RCC 7860 (cell line): ENCODE data around the gene PRKAG1.

Source experiments
- DNase-seq: peaks from one replicate; pipeline ENCODE4 v3.0.0-alpha.2; 2015; ENCODE audit warnings: low spot score
- FAIRE-seq: peaks from 2 replicates; lab custom pipeline; 2012; peaks lifted over from hg19 to GRCh38; lab: Jason Lieb, UNC

Gene PRKAG1

DNA sequence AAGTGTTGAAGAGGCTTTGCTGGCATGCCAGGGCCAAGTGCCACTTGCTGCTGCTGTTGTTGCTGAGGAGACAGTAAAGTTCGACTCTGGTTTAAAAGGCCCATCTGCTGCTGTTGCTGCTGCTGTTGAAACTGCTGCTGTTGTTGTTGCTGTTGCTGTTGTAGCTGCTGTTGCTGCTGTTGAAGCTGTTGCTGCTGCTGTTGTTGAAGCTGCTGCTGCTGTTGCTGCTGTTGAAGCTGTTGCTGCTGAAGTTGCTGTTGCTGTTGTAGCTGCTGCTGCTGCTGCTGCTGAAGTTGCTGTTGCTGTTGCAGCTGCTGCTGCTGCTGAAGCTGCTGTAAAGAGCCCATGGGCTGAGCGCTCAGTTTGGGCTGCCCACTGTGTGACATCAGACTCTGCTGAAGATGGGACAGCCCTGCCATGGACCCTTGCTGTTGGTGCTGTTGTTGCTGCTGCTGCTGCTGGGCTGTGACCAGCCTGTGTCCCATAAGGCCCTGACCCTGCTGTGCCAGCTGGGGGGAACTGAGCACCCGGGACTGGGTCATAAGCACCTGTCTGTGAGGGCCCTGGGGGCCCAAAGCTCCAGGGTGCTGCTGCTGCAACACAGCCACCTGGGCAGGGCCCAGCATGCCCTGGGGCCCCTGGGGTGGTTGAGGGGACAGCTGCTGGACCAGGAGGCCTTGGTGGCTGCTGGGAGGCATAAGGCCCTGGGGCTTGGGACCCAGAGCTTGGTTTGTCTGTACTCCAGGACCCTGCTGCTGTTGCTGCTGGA lies 14.3 kb upstream of the PRKAG1 start:
- FAIRE-seq = no peak

DNA sequence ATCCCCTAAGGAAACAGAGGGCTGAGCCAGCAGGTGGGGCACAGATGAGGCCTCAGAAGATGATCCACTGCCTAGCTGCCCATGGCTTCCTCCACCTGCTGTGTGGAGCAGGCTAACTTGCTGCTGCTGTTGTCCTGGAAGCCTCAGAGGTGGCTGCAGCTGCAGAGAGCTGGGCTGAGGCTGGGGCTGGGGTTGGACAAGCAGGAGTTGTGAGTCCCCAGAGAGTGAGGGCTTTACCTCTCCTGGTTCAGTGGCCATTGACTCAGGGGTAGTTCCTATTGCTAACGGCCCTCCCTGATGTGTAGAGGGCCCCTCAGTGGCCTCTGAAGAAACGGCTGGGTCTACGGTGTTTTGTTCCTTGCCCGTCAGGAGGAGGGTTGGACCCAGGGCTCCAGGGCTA lies 13.7 kb upstream of the PRKAG1 start:
- FAIRE-seq = no peak

More for the DNA sequence above, 14.3 kb upstream of the PRKAG1 start:
- no peak for DNase-seq

DNA sequence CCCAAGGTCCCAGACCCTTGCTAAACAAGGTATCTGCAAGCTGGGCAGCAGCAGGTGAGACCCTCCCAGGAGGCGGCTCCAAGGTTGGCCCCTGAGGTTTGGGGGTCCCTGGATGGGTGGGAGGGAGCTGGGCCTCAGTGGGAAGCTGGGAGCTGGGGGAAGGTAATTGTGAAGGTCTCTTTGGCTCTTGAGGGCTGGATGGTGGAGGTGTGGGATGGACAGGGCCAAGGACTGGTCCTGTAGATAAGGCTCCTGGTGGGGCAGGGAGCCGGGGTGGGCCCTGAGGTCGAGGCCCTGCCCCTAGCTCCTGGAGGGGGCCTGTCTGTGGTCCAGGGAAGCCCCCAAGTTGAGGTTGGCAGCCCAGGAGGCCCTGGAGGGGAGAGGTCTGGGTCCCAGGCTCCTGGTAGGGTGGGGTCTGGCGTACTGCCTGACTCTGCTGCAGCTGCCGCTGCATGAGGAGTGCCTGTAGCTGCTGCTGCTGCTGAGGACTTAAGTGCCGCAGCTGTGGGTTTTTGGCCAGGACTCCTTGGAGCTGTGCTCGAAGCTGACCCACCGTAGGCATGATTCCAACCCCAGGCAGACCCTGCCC lies 13.1 kb upstream of the PRKAG1 start:
- no peak for DNase-seq
- FAIRE-seq = no peak

More for the DNA sequence above, 13.7 kb upstream of the PRKAG1 start:
- DNase-seq = no peak

DNA sequence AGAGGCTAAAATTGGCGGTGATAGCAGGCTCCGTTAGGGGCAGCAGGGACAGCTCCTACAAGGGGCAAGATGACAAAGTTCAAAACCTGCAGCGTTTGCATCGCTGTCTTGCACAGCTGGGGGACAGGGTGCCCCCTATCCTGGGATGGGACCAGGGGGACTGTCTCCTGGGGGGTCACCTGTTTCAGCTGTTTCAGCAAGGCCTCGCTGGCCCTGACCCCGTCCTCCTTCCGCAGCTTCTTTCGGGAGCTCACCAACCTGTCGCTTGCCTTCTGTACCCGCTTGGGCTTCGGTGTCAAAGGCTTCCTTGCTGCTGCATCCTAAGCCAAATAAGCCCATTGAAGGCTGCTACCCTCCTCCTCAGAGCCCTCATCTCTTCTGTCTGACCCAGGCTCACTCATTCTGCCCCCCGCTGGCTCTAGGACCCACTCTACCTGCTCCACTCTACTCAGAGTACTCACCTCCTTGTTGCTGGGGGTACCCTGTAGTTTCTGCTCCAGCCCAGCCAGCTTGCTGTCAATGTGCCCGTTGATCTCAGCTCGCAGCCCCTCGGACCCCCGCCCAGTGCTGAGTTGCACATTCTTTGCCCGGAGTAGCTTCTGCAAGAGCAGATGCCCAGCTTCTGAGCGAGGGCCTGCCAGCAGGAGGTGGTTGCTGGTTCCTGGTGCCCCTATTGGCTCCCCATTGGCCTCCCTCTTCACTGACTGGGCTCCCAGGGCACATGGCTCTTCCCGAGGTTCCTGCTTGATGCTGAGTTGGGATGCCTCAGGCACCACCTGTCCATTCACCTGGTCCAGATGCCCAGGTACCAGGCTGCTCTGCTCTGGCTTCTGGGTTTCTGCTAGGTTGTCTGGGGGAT lies 12.4 kb upstream of the PRKAG1 start:
- DNase-seq (no peak), FAIRE-seq (no peak)

DNA sequence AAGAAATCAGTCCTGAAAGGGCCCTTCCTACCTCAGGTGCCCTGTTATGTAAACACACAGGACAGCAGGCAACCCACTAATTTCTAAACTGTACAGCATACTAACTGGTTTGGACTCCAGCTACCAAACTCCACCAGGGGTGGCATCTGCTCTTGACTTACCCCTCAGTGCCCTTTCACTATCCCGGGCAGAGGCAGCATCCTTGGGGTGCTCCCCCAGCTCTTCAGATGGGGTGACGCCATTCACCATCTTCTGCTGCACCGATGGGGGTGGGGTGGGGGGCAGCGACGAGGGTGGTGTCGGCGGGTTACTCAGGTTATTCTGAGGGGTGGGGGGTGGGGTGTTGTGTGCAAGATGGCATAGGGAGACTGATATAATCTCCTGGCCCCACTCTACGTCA lies 11.5 kb upstream of the PRKAG1 start:
- no peak for DNase-seq
- no peak for FAIRE-seq

DNA sequence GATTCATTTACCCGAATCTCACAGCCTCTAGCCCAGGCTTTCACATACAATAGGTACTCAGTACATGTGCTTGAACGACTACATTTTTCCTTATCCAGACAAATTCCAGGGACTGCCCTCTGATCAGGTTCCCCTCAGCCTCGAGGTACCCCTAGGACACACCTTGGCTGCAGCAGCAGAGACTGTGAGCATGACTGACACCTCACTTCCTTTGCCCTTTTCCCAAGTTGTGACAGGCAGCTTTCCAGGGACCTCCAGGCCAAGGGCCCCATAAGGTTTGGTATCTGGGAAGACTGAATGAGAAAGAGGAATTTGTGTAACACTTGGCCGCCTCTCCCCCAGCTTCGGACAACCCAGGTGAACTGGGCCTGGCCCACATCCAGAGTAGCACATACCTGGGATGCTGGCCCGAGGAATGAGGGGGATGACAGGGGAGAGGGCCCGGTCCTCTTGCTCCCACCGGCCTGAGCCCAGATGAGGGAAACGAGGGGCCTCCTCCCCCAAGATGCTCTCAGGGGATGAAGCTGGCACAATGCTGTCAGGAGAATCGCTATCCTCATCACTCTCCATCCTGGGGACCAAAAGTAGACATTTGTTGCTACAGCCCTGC lies 10.2 kb upstream of the PRKAG1 start:
- FAIRE-seq = no peak
- no peak for DNase-seq

DNA sequence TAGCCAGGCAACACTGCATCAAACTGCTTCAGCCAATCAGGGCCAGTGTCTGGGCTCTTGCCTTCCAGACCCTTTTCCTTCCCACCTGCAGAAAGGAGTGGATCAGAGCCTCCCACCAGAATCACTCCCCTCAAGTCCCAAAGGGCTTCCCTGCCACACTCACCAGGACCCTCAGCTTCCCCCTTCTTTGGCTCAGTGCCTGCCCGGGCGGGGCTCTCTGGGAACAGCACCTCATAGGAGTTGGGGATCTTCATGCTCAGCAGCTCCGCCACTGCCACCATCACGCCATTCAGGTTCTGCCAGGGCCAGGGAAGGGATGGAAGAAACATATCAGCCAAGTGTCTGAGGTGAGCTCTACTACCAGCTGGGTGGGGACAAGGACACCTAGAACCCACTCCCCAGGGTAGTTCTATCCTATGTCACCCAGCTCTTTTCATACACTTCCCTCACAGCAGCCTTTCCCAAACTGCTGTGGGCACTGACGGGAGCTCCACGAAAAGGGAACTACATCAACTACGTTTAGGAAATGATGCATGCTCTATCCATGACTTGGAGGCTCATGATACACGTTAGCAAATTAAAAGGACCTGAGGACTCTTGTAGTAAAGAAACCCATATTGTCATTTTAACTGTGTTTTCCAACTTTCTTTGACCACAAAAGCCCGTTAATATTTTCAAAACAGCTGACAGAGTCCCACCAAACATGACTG lies 9.4 kb upstream of the PRKAG1 start:
- no peak for FAIRE-seq
- DNase-seq = no peak

DNA sequence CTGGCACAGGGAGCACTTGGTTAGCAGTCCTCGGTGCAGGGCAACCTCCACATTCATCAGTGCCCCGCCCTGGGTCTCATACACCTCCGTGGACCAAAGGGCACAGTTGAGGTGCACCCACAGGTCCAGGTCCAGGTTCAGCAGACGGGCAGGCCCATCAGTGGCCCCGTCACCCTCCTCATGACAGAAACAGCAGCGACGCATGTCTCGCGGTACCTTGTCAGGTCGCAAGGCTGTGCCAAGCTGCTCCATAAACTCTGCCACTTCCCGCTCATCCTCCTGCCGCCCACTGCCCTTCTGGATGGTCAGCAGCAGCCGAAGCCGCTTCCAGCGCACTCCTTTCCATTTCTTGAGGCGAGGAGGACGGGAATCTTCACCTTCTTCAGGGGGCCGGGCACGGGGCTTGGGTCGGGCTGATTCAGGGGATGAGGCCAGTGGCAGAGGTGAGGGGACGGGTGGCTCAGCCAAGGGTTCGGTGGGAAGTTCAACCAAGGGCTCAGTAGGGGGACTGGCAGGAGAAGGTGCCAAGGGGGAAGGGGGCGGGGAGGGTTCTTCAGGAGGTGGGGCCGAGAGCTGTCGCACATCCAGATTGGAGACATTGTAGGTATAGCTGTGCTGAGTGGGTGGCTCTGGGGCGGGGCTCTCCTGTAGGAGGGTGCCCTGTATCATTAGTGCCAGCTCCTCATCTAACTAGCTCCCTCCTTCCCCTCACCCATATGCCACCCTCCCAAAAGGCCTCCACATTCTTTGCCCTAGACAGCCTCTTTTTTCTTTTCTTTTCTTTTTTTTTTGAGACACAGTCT lies 8.3 kb upstream of the PRKAG1 start:
- DNase-seq (no peak), FAIRE-seq (no peak)

DNA sequence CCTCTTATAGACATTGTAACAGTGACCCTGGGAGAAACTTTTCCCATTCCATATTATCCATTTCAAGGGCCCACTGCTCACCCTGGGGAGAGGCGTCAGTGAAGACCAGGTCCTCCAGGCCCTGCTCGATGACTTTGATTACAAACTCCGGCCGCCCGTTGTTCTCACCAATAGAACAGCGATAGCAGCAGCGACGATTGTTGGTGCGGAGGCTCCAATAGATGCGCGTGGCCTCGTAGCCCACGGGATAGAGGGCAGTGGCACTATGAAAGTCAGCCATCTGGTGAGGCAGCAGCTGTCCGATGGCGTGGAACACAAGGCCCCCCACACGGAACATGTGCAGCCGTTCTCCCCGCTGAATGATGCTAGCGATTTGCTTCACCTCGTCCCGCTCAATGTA lies 7.5 kb upstream of the PRKAG1 start:
- no peak for DNase-seq
- no peak for FAIRE-seq

DNA sequence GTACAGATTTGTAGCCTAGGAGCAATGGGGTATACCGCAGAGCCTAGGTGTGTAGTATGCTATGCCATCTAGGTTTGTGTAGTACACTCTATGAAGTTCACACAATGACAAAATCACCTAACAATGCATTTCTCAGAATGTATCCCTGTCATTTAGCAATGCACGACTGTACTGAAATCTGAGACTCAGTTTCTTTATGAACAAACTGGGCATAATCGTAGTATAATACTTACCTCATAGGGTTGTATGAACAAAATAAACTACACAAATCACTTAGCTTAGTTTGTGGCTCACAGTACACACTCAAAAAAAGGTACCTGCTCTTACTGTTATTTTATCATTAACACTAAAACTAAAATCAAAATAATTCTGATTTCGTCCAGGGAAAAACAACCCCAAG lies 6.9 kb upstream of the PRKAG1 start:
- FAIRE-seq = no peak
- no peak for DNase-seq

DNA sequence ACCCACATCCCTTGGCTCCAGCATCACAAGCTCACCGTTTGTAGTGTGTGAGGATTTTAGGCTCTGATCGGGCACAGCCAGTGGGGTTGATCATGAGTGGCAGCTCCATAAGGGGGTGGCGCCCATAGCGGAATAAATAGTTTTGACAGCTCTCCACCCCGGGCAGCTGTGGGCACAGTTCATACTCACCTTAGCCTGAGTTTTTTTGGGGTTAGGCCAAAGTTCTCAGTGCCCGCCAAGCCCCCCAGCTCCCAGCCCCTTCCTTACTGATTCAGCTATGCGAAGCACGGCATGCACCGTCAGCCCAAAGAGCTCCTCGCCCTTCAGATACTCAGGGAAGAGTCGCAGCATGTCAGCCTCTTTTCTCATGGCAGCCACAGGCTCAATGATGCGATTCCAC lies 6.0 kb upstream of the PRKAG1 start:
- FAIRE-seq (no peak), DNase-seq (no peak)

DNA sequence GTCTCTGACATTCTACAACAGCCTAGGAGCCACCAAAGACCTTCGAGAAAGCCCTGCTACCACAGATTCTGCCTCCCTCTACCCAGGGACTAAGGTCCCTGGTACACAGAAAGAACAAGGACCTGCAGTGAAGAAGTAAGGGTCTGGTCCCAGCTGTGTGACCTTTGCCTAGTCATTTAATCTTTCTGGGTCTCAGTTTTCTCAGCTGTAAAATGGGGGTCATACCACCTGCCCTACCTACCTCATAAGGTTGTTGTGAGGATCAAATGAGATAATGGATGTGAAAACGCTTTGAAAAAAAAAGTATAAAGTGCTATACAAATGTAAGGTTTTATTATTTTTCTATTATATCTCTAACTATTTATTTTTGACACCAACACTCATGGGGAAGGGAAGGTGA lies 5.2 kb upstream of the PRKAG1 start:
- DNase-seq (no peak), FAIRE-seq (no peak)

DNA sequence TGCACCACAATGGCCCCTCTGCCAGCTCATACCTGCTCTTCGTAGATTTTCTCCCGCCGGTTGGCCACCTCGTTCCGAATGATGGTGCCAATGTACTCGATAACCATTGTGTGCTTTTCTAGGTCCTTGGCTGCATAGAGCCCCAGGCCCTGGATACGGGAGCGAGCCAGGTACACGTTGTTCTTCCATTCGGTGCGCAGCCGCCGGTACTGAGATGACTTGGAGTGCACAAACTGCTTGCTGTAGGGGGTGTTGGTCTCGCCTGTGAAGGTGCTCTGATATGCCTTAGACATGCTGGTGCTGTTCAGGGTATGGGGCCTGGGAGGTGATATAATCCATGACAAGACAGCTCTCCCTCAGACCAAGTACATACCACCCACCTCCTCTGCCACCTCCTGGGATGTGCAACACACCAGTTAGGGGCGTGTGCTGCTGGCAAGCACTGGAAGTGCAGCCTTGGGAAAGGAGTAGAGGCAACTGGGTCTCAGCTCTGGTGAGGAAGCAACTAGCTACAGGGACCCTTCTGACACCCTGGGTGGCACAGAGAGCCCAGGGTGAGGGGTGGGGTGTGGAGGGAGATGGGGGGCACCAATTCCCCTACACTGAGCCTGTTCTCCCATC lies 4.1 kb upstream of the PRKAG1 start:
- no peak for DNase-seq
- no peak for FAIRE-seq

DNA sequence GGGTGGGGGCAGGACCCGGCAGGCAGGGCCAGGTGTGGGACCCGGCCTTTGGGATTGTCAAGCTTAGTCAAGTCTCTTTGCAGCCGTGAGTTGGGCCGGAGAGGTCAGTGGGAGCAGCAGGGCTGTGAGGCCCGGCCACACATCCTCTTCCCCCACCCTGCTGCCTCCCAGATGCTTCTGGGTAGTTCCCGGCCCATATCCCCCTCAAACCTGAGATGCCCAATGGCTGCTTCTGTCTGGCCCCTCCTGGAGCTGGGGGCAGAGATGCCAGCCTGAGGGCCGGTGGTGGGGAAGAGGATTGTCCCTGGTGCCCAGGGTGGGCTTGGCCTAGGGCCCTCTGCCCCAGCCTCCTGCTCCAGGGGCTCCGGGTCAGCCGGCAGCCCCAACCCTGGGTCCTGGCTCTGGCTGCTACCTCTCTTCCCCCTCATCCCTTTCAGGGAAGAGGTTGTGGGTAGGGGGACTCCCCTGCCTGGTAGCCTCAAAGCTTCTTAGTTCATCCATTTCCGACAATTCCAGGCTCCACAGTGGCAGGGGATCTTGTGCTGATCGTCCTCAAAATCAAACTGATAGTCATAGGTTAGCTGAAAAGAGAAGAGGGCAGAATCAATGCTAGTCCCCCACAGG lies 2.8 kb upstream of the PRKAG1 start:
- DNase-seq (no peak), FAIRE-seq (no peak)

DNA sequence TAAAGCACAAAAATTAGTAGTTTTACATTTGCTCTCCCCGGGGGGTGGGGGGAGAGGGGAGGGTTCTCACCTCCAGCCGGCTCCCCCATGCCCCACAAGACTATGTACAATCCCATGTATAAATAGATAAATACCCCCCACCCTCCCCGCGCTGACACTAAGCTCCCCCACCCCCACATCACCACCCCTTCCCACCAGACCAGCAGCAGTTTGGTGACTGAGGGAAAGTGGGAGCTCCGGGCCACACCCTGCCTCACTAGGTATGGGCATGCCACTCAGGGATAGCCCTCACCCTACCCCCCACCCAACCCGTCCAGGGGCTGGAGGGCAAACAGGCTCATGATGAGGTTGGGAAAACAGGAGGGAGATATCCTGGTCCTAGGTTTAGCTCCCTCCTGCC lies 1.9 kb upstream of the PRKAG1 start:
- DNase-seq (no peak), FAIRE-seq (no peak)

DNA sequence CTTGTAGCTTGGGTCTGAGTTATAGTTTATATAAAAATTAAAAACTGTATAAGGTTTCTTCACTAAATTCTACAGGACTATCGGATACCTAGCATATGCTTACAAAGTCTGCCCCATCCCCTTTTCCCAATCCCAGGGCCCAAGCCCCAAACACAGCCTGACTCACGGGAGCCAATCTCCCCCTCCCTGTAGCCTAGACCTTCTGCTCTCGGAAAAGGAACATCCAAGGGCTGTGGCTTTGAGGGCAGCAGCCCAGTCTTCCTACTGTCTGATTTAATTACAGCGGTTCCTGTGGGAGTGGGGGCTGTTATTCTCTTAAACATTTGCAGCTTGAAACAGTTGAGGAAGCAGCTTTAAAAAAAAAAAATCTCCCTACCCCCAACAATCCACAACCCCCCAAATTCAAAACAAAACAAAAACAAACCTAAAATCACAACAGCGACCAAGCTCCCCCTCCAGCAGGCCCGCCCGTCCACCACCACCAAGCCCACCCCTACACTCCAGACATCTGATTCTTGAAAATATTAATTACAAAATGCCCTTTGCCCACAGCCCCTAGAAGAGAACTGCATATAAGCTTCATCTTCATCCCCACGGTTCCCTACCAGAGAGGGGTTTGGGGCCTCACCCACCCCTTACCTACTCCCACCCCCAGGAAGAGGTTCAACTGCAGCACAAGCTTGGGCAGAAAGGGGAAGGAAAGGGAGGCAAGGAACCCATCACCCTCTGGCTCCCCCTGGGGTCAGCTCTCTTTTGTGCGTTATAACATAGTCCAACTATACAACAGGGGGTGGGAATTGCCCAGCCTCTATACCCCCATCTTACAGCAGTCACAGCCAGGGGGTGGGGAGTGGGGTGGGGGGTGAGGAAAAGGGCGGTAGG lies 1.1 kb upstream of the PRKAG1 start:
- DNase-seq = peak; percentile 23
- no peak for FAIRE-seq

DNA sequence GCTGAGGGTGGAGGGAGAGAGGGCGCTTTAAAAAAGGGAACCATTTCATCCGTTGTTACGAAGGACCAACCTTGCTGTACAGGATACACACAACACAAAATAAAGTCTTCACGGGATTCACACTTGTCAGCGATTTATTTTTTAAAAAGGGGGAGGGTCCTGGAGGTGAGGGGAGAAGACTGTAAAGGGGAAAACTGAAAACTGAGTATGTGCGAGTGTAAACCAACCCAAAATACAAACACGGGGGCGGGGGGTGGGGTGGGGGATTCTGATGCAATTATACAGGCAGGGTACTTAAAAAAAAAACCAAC lies 499 bp upstream of the PRKAG1 start:
- FAIRE-seq = no peak
- no peak for DNase-seq

DNA sequence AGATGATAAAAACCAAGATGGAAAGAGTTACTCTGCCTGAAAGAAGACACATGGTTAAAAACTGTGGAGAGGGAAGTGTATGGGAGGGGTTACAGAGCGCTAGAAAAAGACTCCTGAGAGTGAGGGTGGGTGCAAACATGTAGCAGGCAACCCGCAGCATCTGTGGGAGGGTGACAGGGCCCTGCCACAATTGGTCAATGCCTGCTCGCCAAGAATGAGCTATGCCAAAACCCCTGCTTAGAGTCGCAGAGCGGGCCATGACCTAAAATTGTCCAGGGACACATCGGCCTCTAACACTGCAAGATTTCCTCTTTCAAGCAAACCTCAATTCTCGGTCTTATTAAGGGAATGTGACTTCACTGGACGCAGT lies 700 bp downstream of the PRKAG1 start:
- DNase-seq (no peak), FAIRE-seq (no peak)
